Type B pancreatic cell (in vitro differentiated cells): ENCODE measurements around the gene CYP19A1. TPM values are rescaled to one million over a fixed set of nuclear protein-coding genes. Genes with fewer than 3 reads are reported as not detected.

Source experiments
- DNase-seq: peaks from one replicate; pipeline ENCODE4 v3.0.0; 2021; ENCODE audit warnings: mixed read lengths; ENCODE audit not compliant: unreplicated experiment; ENCODE audit errors: extremely low spot score
- H3K27ac Mint-ChIP-seq: 2 replicates; pipeline ENCODE4 v1.8.0; 2021; ENCODE audit warnings: mild to moderate bottlenecking, mixed read lengths
- H3K27me3 Mint-ChIP-seq: 2 replicates; pipeline ENCODE4 v1.8.0; 2021; ENCODE audit warnings: mixed read lengths
- H3K36me3 Mint-ChIP-seq: 2 replicates; pipeline ENCODE4 v1.8.0; 2021; ENCODE audit warnings: mixed read lengths
- H3K4me1 Mint-ChIP-seq: one replicate; pipeline ENCODE4 v1.8.0; 2021; ENCODE audit warnings: mixed read lengths; ENCODE audit not compliant: unreplicated experiment
- H3K4me3 Mint-ChIP-seq: 2 replicates; pipeline ENCODE4 v1.8.0; 2021; ENCODE audit warnings: mild to moderate bottlenecking, mixed read lengths
- H3K9me3 Mint-ChIP-seq: 2 replicates; pipeline ENCODE4 v1.8.0; 2021; ENCODE audit warnings: mixed read lengths
- CTCF ChIP-seq: fragments of 200-600 bp; sonication (generic); conservative IDR thresholded peaks from 2 replicates; pipeline ENCODE4 v1.5.0; 2021; ENCODE audit warnings: antibody characterized with exemption, mild to moderate bottlenecking
- total RNA-seq: library from RNA; stranded (reverse); gene quantifications from 2 replicates; pipeline ENCODE4 v1.2.1, GENCODE V29; 2021; ENCODE audit warnings: low replicate concordance

CYP19A1 gene
- total RNA-seq, 1 donor from 2014 or later = 1.3 TPM

DNA sequence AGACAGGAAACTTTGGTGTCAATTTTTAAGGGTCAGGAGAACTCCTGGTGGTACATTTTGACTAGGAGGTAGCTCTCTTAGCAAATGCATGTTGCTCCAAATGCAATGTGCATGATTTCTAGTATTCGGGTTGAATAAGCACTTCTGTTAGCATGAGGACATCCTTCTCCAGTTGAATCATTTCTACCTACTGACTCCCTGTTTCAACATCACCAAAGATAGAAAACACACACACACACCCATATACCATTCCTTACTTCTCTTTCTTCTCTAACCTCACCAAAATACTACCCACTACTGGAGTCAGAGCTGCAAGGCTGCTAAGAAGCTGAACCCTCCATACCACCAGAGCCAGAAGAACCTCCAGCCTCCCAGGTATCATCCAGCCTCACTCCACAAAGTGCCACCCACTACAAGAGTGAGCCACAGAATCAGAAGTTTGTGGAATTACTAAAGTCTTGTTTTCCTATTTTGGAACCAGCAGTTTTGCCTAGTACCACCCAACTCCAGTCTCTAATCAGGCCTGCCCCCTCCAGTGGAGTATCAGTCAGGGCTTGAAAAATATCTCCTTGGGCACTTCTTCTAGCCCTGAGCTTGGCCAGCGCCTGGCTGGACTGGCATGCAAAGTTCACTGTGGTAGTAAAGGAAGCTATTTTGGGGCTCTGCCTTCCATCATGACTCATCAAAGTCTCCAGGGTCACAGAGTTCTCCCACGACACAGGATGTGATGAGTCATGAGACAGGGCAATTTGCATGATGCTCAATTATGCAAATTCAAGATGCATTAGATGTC, 110.3 kb downstream of the CYP19A1 start:
- Mint-ChIP-seq H3K4me1 (no peaks in the 10 kb centered on the region), H3K9me3 (no peaks in the 10 kb centered on the region), H3K36me3 (no peaks in the 10 kb centered on the region), H3K27ac (no peak overlapping the region), H3K27me3 (no peaks in the 10 kb centered on the region), H3K4me3 (no peak overlapping the region)
- no peak for DNase-seq
- TF ChIP-seq CTCF = no peak

GRCh38 chr15:51226576-51227210, 111.7 kb downstream of the CYP19A1 start:
- Mint-ChIP-seq H3K4me1 (no peaks in the 10 kb centered on the region), H3K27ac (no peak overlapping the region), H3K9me3 (no peaks in the 10 kb centered on the region), H3K4me3 (no peak overlapping the region), H3K36me3 (no peaks in the 10 kb centered on the region), H3K27me3 (no peaks in the 10 kb centered on the region)
- DNase-seq = no peak
- TF ChIP-seq CTCF = no peak

DNA sequence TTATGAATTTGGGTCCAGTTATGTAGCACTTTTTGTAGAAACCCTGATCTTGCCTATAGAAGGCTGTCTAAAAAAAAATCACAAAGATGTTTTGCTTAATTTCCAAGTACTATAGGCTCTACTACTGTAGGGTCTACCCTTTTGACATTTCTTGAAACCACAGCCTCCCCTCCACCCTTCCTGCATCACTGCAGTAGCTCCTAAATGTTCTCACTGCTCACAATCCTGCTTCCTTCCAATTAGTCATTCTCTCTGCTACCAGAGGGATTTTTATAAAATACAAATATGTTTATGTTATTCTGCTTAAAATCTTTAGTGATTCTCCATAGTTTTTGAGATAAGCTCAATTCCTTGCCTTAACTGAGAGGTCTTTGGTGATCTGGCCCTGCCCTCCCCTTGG, 114.0 kb downstream of the CYP19A1 start:
- no peaks in the 10 kb centered on the region for H3K36me3 Mint-ChIP-seq
- H3K4me1 Mint-ChIP-seq = no peaks in the 10 kb centered on the region
- TF ChIP-seq CTCF = no peak
- H3K4me3 Mint-ChIP-seq = no peak overlapping the region
- no peaks in the 10 kb centered on the region for H3K27me3 Mint-ChIP-seq
- H3K9me3 Mint-ChIP-seq = no peaks in the 10 kb centered on the region
- H3K27ac Mint-ChIP-seq = no peak overlapping the region
- no peak for DNase-seq

DNA sequence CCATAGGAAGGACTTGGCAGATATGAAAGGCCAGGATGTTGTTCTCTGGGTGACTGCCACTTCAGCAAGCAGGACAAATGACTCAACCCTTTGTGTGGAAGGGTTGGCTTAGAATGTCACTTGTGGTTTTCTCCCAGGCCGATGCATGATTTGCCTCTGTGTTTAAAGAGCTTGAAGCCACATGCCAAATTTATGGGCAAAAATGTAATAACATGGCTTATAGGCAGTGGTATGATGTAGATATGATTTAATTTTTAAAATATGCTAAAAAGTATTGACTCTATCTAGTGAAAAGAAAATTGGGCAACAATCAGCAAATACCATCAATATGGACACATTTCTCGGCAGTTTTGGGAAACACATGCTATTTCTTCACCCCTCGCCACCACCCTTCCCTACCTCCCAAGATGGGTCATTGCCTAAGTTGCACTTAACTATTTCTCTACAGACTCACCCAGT, 114.6 kb downstream of the CYP19A1 start:
- Mint-ChIP-seq H3K27me3 (no peaks in the 10 kb centered on the region), H3K9me3 (no peaks in the 10 kb centered on the region), H3K27ac (no peak overlapping the region), H3K4me3 (no peak overlapping the region), H3K4me1 (no peaks in the 10 kb centered on the region), H3K36me3 (no peaks in the 10 kb centered on the region)
- DNase-seq = no peak
- TF ChIP-seq CTCF = no peak

DNA sequence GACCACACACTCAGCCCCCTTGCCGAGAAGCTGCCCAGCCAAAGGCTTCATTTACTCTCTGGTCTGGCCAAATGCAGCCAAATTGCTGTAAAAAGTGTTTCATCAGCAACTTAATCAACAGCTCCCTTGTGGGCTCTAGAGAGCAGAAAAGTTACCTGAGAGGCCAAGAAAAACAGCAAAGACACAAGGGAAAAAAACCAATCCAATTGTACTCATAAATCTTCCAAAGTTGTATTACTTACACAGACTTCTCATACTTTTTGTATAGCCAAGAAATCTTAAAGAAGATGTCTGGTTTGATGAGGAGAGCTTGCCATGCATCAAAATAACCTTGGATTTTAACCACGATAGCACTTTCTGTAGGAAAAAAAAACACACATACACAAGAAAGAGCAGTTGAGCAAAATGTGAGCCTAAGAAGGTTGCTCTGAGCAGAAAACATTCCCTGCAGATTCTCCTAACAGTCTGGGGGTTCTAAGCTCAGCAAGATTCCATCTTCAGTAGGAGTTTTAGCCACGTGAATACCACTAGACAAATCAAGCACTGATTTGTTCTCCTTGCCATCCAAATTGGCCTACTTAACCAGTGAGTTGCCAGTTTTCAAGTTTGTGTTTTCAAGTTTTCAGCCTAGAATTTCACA, 120.0 kb downstream of the CYP19A1 start:
- H3K4me3 Mint-ChIP-seq = no peak overlapping the region
- no peaks in the 10 kb centered on the region for H3K9me3 Mint-ChIP-seq
- no peaks in the 10 kb centered on the region for H3K4me1 Mint-ChIP-seq
- H3K36me3 Mint-ChIP-seq = no peaks in the 10 kb centered on the region
- no peak for DNase-seq
- H3K27me3 Mint-ChIP-seq = peaks cover 10% of the 10 kb centered on the region
- H3K27ac Mint-ChIP-seq = no peak overlapping the region
- TF ChIP-seq CTCF = no peak
